GM23248 (cell line): Measurements from ENCODE around the gene MAP3K20. TPM values are rescaled to one million over a fixed set of nuclear protein-coding genes. Genes with fewer than 3 reads are reported as not detected.

Source experiments
- DNase-seq: peaks from one replicate; pipeline ENCODE4 v3.0.0-alpha.2; 2015
- H2AFZ ChIP-seq: fragments of 200-600 bp; sonication (generic); 2 replicates; pipeline ENCODE4 v1.6.1; 2016; ENCODE audit warnings: antibody characterized with exemption
- H3F3A ChIP-seq: fragments of 200-600 bp; sonication (generic); 2 replicates; pipeline ENCODE4 v1.6.1; 2016; ENCODE audit warnings: mild to moderate bottlenecking, antibody characterized with exemption, mixed run types; ENCODE audit not compliant: insufficient read depth
- H3K27ac ChIP-seq: fragments of 200-600 bp; sonication (generic); 2 replicates; pipeline ENCODE4 v1.5.1; 2016; ENCODE audit warnings: mild to moderate bottlenecking
- H3K27me3 ChIP-seq: fragments of 200-600 bp; sonication (generic); replicated peaks from 2 replicates; pipeline ENCODE4 v1.6.1; 2016; ENCODE audit warnings: mild to moderate bottlenecking; ENCODE audit not compliant: insufficient read depth
- H3K36me3 ChIP-seq: fragments of 200-600 bp; sonication (generic); 2 replicates; pipeline ENCODE4 v1.6.1; 2016; ENCODE audit warnings: low read depth, mild to moderate bottlenecking
- H3K4me1 ChIP-seq: fragments of 200-600 bp; sonication (generic); 2 replicates; pipeline ENCODE4 v1.6.1; 2016; ENCODE audit warnings: mild to moderate bottlenecking; ENCODE audit not compliant: insufficient read depth
- H3K4me2 ChIP-seq: fragments of 200-600 bp; sonication (generic); one replicate; pipeline ENCODE4 v1.6.1; 2016; ENCODE audit warnings: mild to moderate bottlenecking; ENCODE audit not compliant: unreplicated experiment
- H3K4me3 ChIP-seq: fragments of 200-600 bp; sonication (generic); 2 replicates; pipeline ENCODE4 v1.5.1; 2016; ENCODE audit warnings: mild to moderate bottlenecking
- H3K79me2 ChIP-seq: fragments of 200-600 bp; sonication (generic); 2 replicates; pipeline ENCODE4 v1.6.1; 2016; ENCODE audit warnings: mild to moderate bottlenecking; ENCODE audit not compliant: insufficient read depth
- H3K9ac ChIP-seq: fragments of 200-600 bp; sonication (generic); 2 replicates; pipeline ENCODE4 v1.6.1; 2016; ENCODE audit warnings: mild to moderate bottlenecking
- H3K9me2 ChIP-seq: fragments of 200-600 bp; sonication (generic); 2 replicates; pipeline ENCODE4 v1.6.1; 2016; ENCODE audit warnings: mixed run types, mild to moderate bottlenecking, moderate library complexity; ENCODE audit not compliant: insufficient read depth
- H3K9me3 ChIP-seq: fragments of 200-600 bp; sonication (generic); one replicate; pipeline ENCODE4 v1.6.1; 2017; ENCODE audit warnings: low read depth
- H4K20me1 ChIP-seq: fragments of 200-600 bp; sonication (generic); 2 replicates; pipeline ENCODE4 v1.6.0; 2016; ENCODE audit not compliant: insufficient read depth
- EZH2 ChIP-seq: fragments of 200-600 bp; sonication (generic); IDR thresholded peaks from 2 replicates; pipeline ENCODE4 v1.6.1; 2018; ENCODE audit warnings: antibody characterized with exemption, mild to moderate bottlenecking; ENCODE audit not compliant: insufficient read depth, poor library complexity, severe bottlenecking
- EZH2phosphoT487 ChIP-seq: fragments of 200-600 bp; sonication (generic); IDR thresholded peaks from 2 replicates; pipeline ENCODE4 v1.6.1; 2018; ENCODE audit warnings: antibody characterized with exemption, moderate library complexity, mild to moderate bottlenecking, low read depth; ENCODE audit not compliant: insufficient read depth
- WGBS, 2 experiments: methylation state at CpG; one replicate each; pipeline ENCODE4 v1.1.6; 2015 to 2017; ENCODE audit warnings: low lambda C conversion rate in 2 of 2, low coverage in 1 of 2; ENCODE audit errors: missing lambda C conversion rate in 2 of 2; 5-methylcytosine and 5-hydroxymethylcytosine counted together
- in situ Hi-C: fragments of 300-500 bp; cut with MboI; formaldehyde crosslinking; loops from 2 replicates; pipeline ENCODE4 v1.15.0; 2020
- polyA plus RNA-seq: library from polyadenylated mRNA; unstranded; fragments of >200 nt; fragmentation: Nextera tagmentation; extraction: Ambion mirVana; gene quantifications from 2 replicates; pipeline ENCODE4 v1.2.1, GENCODE V29; 2016
- total RNA-seq: library from RNA; depleted of rRNA; stranded (reverse); fragments of >200 nt; shearing (Covaris generic); gene quantifications from 2 replicates; pipeline ENCODE4 v1.2.3, GENCODE V29; 2014

MAP3K20 gene
- total and polyA plus RNA-seq, 2 experiments from 2014 or later: 55.0 to 68.9 TPM

- no peak for DNase-seq
- H3K27ac ChIP-seq: no peak overlapping the region
- no peaks in the 10 kb centered on the region for H3K4me1 ChIP-seq
- TF ChIP-seq EZH2phosphoT487 (no peak), EZH2 (no peak)
- in situ Hi-C loops: loop anchor here (25.0 kb wide), 1 partner anchor 404 kb away; no protein-coding TSS in a partner anchor
- H4K20me1 ChIP-seq: no peaks in the 10 kb centered on the region
- no peaks in the 10 kb centered on the region for H3K79me2 ChIP-seq
- no peaks in the 10 kb centered on the region for H3K27me3 ChIP-seq
- 59 to 67% methylated on average over 1 of the region's 1 CpG for WGBS, 2 experiments
- H3F3A ChIP-seq: no peaks in the 10 kb centered on the region
- no peaks in the 10 kb centered on the region for H3K36me3 ChIP-seq
- no peak overlapping the region for H3K4me2 ChIP-seq
- no peak overlapping the region for H3K4me3 ChIP-seq
- H3K9me2 ChIP-seq: no peaks in the 10 kb centered on the region
- no peaks in the 10 kb centered on the region for H3K9me3 ChIP-seq
- H3K9ac ChIP-seq: no peak overlapping the region
- H2AFZ ChIP-seq: no peak overlapping the region
Measured at GRCh38 chr2:173216051-173216450, 140.4 kb downstream of the MAP3K20 start.

GRCh38 chr2:173216668-173217067, 141.0 kb downstream of the MAP3K20 start:
- no peaks in the 10 kb centered on the region for H3K9me3 ChIP-seq
- H3K4me2 ChIP-seq: no peak overlapping the region
- WGBS, 2 experiments: 93 to 97% methylated on average over 2 of the region's 2 CpGs
- H3K27ac ChIP-seq: no peak overlapping the region
- no peaks in the 10 kb centered on the region for H3K4me1 ChIP-seq
- peak; percentile 12 for DNase-seq
- H3K9me2 ChIP-seq: no peaks in the 10 kb centered on the region
- no peak overlapping the region for H2AFZ ChIP-seq
- no peak overlapping the region for H3K9ac ChIP-seq
- 0 out of 2 replicates have a peak, but pooled peaks cover 5% of the 10 kb centered on the region for H3K36me3 ChIP-seq
- H3K79me2 ChIP-seq: no peaks in the 10 kb centered on the region
- in situ Hi-C loops: loop anchor here (25.0 kb wide), 1 partner anchor 404 kb away; no protein-coding TSS in a partner anchor
- H3K4me3 ChIP-seq: no peak overlapping the region
- H3K27me3 ChIP-seq: no peaks in the 10 kb centered on the region
- H4K20me1 ChIP-seq: no peaks in the 10 kb centered on the region
- TF ChIP-seq EZH2phosphoT487 (no peak), EZH2 (no peak)
- H3F3A ChIP-seq: no peaks in the 10 kb centered on the region

- no peak overlapping the region for H3K9ac ChIP-seq
- whole genome bisulfite sequencing, 2 experiments: 78 to 84% methylated on average over 18 to 20 of the region's 20 CpGs
- H3K9me3 ChIP-seq: no peaks in the 10 kb centered on the region
- in situ Hi-C loops: loop anchor here (25.0 kb wide), 1 partner anchor 405 kb away; no protein-coding TSS in a partner anchor
- no peaks in the 10 kb centered on the region for H4K20me1 ChIP-seq
- H3K4me3 ChIP-seq: no peak overlapping the region
- H3K79me2 ChIP-seq: no peaks in the 10 kb centered on the region
- no peaks in the 10 kb centered on the region for H3F3A ChIP-seq
- DNase-seq: no peak
- H2AFZ ChIP-seq: no peak overlapping the region
- no peak overlapping the region for H3K27ac ChIP-seq
- 0 out of 2 replicates have a peak, but pooled peaks cover 5% of the 10 kb centered on the region for H3K36me3 ChIP-seq
- TF ChIP-seq EZH2 (no peak), EZH2phosphoT487 (no peak)
- H3K4me2 ChIP-seq: no peak overlapping the region
- no peaks in the 10 kb centered on the region for H3K4me1 ChIP-seq
- no peaks in the 10 kb centered on the region for H3K27me3 ChIP-seq
- no peaks in the 10 kb centered on the region for H3K9me2 ChIP-seq
Measured at GRCh38 chr2:173217116-173217840, 141.6 kb downstream of the MAP3K20 start.

- Histone ChIP-seq H3K9me2 (no peaks in the 10 kb centered on the region), H3K9ac (no peak overlapping the region), H3F3A (no peaks in the 10 kb centered on the region), H3K4me3 (no peak overlapping the region), H3K9me3 (no peaks in the 10 kb centered on the region), H3K79me2 (no peaks in the 10 kb centered on the region), H3K4me1 (no peaks in the 10 kb centered on the region), H3K27me3 (no peaks in the 10 kb centered on the region), H2AFZ (no peak overlapping the region), H3K4me2 (no peak overlapping the region), H4K20me1 (no peaks in the 10 kb centered on the region), H3K27ac (no peak overlapping the region), H3K36me3 (0 out of 2 replicates have a peak, but pooled peaks cover 5% of the 10 kb centered on the region)
- peak; percentile 9 for DNase-seq
- in situ Hi-C loops: loop anchor here (25.0 kb wide), 1 partner anchor 406 kb away; no protein-coding TSS in a partner anchor
- no peak for TF ChIP-seq EZH2
- TF ChIP-seq EZH2phosphoT487: no peak
- 93 to 97% methylated on average over 6 of the region's 6 CpGs for WGBS, 2 experiments
Measured at GRCh38 chr2:173218326-173219056, 142.8 kb downstream of the MAP3K20 start.
